Transverse colon (tissue), 3 donors: ENCODE results near the gene STAT5B.
A peak's percentile ranks its signal among the peaks of the same experiment; 100 is the strongest.

Source experiments
- CTCF ChIP-seq, 5 experiments: fragments of 200-600 bp in 3 of 5; fragments of 450-650 bp in 2 of 5; sonication (generic) in 3 of 5; IDR thresholded peaks; 1 replicate in 2 of 5; 2 replicates in 3 of 5; pipeline ENCODE4 v1.5.1; 2016 to 2017; ENCODE audit warnings: antibody characterized with exemption in 5 of 5, inconsistent platforms in 3 of 5, mild to moderate bottlenecking in 2 of 5, moderate library complexity in 1 of 5
- EP300 ChIP-seq: sonication (generic); formaldehyde crosslinking; IDR thresholded peaks from one replicate; pipeline ENCODE4 v1.6.1; 2017; ENCODE audit warnings: antibody characterized with exemption, low read depth

GRCh38 chr17:42248351-42249179 is 27.6 kb downstream of the STAT5B start:
- TF ChIP-seq EP300 (peak; percentile 68), CTCF (IDR thresholded peaks at IDR 0.05) (no peak)
